GM18873 (cell line): ENCODE data around the gene LY6G6C.

Source experiments
- ATAC-seq: cut with Tn5 transposase; IDR thresholded peaks from one replicate; pipeline ENCODE4 v1.9.1; 2021; ENCODE audit warnings: mild to moderate bottlenecking, moderate library complexity, moderate number of reproducible peaks; ENCODE audit not compliant: unreplicated experiment, low FRiP score

The LY6G6C gene

DNA sequence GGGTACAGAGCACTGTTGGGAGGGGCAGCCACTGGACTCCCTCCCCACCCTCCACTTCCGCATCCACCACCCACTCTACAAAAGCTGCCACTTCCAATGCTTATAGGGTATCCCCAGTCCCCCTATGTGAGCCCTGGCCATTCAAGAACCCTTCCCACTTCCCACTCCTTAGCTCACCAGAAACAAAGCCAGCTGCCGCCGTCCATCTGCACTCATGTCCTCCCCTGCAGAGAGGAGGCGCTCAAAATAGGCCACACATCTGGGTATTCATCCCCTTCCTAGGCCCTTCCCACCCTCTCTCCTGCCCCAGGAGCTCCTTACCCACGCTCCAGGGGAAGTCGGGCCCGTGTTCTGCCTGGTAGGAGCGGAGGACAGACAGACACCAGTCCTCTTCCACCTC lies 34.2 kb downstream of the LY6G6C start:
- ATAC-seq: no peak

DNA sequence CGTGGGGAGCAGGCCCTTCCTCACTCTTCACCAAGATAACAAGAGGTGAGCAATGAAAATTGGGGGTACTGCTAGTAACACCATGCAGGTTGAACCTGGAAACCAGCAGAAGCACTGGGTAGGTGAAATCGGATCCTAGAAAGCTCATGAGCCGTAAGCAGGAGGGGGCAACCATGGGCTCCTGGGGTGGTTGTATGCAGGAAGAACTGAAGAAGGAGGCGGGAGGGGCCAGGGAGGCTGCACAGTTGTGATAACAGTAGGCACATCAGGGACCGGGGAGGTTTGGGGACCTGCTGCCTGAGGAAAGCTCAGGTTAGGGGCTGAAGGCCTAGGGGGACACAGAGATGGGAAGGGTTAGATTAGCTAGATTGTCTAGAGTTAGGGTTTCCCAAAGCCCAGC lies 35.1 kb downstream of the LY6G6C start:
- ATAC-seq: no peak

DNA sequence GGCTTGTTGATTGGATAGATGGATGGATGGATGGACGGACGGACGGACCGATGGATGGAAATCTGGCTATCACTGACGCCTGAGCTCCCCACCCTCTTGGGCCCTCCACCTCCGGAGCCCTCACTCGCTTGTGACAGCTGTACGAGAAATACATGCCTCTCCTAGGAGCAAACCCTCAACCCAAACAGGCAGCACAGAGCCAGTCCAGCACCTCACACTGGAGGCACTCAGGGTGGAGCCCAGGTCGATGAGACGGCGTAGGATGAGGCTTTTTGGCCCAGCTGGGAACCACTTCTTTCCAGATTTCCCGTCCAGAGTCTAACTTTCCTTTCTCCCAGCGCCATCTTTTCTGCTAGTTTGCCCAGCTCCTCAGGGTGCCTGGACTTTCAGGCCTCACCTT lies 38.0 kb downstream of the LY6G6C start:
- no peak for ATAC-seq

GRCh38 chr6:31681135-31681671 lies 40.3 kb downstream of the LY6G6C start:
- no peak for ATAC-seq

- ATAC-seq: no peak
These were observed 41.1 kb downstream of the LY6G6C start, which contains the start of gene LY6G5C for GRCh38 chr6:31680226-31681134. Gene LY6G5C (minus strand): TSS chr6:31681067. CDS start chr6:31680373, 694 bp downstream.

DNA sequence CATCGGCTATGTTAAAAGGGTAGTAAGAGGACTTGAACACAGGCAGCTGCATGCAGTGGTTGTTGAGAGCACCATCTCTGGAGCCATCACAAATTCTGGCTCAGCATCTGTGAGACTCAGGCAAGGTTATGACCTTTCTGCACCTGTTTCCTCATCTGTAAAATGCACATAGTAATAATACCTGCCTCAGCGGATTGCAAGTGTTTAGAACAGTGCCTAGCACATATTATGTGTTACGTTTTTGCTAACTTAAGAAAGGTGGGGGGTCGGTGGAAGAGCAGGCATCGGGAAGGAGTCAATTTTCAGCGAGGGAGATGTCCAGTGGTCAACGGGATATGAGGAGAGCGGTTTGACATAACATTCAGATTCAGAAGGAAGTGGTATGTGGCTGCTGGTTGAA lies 43.6 kb downstream of the LY6G6C start:
- ATAC-seq: no peak

- no peak for ATAC-seq
These were observed 44.6 kb downstream of the LY6G6C start for GRCh38 chr6:31676904-31677303.

DNA sequence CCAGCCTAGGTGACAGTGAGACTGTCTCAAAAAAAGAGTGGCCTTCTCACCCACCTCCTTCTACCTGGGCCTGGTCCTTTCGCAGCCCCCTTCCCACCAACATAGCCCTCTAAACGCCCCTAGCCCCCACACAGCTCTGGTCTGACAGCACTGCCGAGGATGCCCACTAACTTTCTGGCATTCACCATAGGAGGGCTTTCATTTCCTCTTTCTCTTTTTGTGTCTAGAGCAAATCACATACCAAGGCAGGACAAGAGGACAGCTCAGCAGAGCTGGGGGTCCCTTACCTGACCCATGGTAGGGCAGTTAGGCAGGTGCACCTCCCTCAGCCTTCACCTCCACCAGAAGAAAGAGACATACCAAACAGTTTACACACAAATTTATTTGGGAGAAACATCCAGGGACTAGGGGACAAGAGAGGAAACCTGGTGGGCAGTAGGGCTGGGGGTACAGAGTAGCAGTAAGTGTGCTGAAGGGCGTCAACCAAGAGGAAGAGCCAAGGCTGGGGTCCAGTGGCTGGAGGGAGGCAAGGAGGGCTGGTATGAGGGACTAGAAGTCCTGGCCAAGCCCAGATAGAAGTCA lies 45.1 kb downstream of the LY6G6C start:
- ATAC-seq: no peak

GRCh38 chr6:31669676-31670075 lies 51.9 kb downstream of the LY6G6C start, which contains the start of gene LY6G5B:
Gene LY6G5B (plus strand): TSS chr6:31669976. CDS start chr6:31670951, 975 bp downstream.
- ATAC-seq: no peak
